ENCODE data around the gene IKZF4.

DNA sequence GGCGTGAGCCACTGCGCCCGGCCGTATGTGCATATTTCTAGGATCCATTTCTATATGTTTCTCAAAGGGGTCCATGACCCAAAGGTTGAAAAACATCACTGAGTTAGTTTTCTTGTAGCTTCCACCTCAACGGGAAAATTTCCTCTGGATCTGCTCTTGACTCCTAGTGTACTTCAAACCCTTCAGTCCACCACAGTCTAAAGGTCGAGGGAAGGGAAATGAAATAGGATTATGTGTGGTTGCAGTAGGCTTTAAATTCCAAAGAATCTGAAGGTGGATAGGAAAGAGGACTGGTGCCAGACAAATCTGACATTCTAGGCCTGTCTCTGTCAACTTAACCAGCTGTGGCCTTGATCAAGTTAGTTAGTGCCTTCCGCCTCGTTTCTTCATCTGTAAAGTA, 25.5 kb upstream of the IKZF4 start:
- TF ChIP-seq POLR2A (IDR thresholded peaks at IDR 0.05; ENCODE audit: low read length) (no peak), GATA1 (IDR thresholded peaks at IDR 0.05; ENCODE audit: low read depth, low read length) (no peak)
